Measurements from ENCODE around the gene LPIN2. TPM values are rescaled to one million over a fixed set of nuclear protein-coding genes. Genes with fewer than 3 reads are reported as not detected.
A peak's percentile ranks its signal among the peaks of the same experiment; 100 is the strongest.

Gene LPIN2
- total and polyA plus RNA-seq, 2 of the 4 experiments (the other 2 are of a cell fraction), result 16.2 to 21.9 TPM

- peak overlapping the region; percentile 69; the same call in 1 of the 2 replicates for H3K4me2 ChIP-seq (ENCODE audit: low read depth, low read length)
- H3K27ac ChIP-seq (ENCODE audit: insufficient read depth, low read length), result peak overlapping the region; percentile 27; the same call in 1 of the 2 replicates
- peak overlapping the region; percentile 38; the same call in 1 of the 2 replicates for H4K5ac ChIP-seq (ENCODE audit: low read depth, low read length)
- no peak overlapping the region for H3K14ac ChIP-seq (replicated peaks; ENCODE audit: low read depth, low read length)
- no peak overlapping the region for H2AFZ ChIP-seq (replicated peaks; ENCODE audit: low read length, poor library complexity)
- no peak overlapping the region for H2AK5ac ChIP-seq (ENCODE audit: low read depth, low read length)
- ChIA-PET CTCF (interaction anchor here (0.7 to 1.9 kb wide), 7 partner anchors 9 to 65 kb away, joined by 3 to 8 read pairs (median 4); no protein-coding TSS in a partner anchor), POLR2A (ENCODE audit: unreplicated experiment) (interaction anchor here (0.6 kb wide), 1 partner anchor 36 kb away, joined by 3 read pairs; no protein-coding TSS in a partner anchor)
- no peak overlapping the region for H3K9ac ChIP-seq (ENCODE audit: low read depth, low read length)
- H3K4ac ChIP-seq (ENCODE audit: low read depth, low read length), result no peak overlapping the region
- H2BK120ac ChIP-seq (ENCODE audit: low read depth, low read length), result 0 out of 2 replicates have a peak overlapping the region, but pooled peaks have one; percentile 16
- no peak overlapping the region for H3K23ac ChIP-seq (ENCODE audit: low read depth, low read length)
- H4K91ac ChIP-seq (ENCODE audit: insufficient read depth, low read depth, low read length), result no peak overlapping the region
- no peak overlapping the region for H2BK15ac ChIP-seq (ENCODE audit: low read depth, low read length)
- peaks cover 25 to 64% of the 10 kb centered on the region in 2 experiments for H3K79me1 ChIP-seq (ENCODE audit: low read depth in 1 of 2, low read length in 2 of 2)
- intact Hi-C loops (cut with micrococcal nuclease), result loop anchor here (5.0 kb wide), 3 partner anchors 53 to 262 kb away; partner anchors contain the start of gene MYL12A
- peak overlapping the region; percentile 70; the same call in 1 of the 2 replicates for H3K18ac ChIP-seq (ENCODE audit: low read depth, low read length)
- no peak overlapping the region for H4K8ac ChIP-seq (ENCODE audit: low read depth in 2 of 2, low read length in 2 of 2)
- no peak for ATAC-seq (ENCODE audit: low read depth)
- no peak overlapping the region for H3K56ac ChIP-seq (ENCODE audit: extremely low read depth, insufficient read depth, low read length)
- no TSS peak for BruUV-seq (replicated peaks)
- peaks cover 7% of the 10 kb centered on the region; the same call in 1 of the 2 replicates for H4K20me1 ChIP-seq (ENCODE audit: insufficient read depth, low read length)
- H2BK5ac ChIP-seq (ENCODE audit: low read depth, low read length, poor library complexity, severe bottlenecking), result peak overlapping the region; percentile 80
- WGBS, 2 experiments (ENCODE audit: extremely low coverage in 2 of 2, insufficient read length in 1 of 2), result no CpG with 5 or more reads among the region's 2 CpGs
- H3K4me3 ChIP-seq (ENCODE audit: insufficient read depth, low read depth, low read length), result no peak overlapping the region
- TF ChIP-seq USF2 (IDR thresholded peaks at IDR 0.05; ENCODE audit: low read depth, low read length) (no peak), RFX5 (IDR thresholded peaks at IDR 0.05; ENCODE audit: low read depth, low read length) (no peak), RCOR1 (IDR thresholded peaks at IDR 0.05; ENCODE audit: insufficient replicate concordance, low read length) (no peak), SMC3 (IDR thresholded peaks at IDR 0.05; ENCODE audit: low read depth, low read length) (0 out of 2 replicates have a peak, but pooled peaks have one; percentile 14), RAD21 (IDR thresholded peaks at IDR 0.05; ENCODE audit: low read length) (peak; percentile 48), CTCF (conservative IDR thresholded peaks at IDR 0.05; ENCODE audit: low read depth, low read length) (peak; percentile 51), CHD1 (IDR thresholded peaks at IDR 0.05; ENCODE audit: low read depth, low read length) (no peak)
- no peak overlapping the region for H2AK9ac ChIP-seq (replicated peaks; ENCODE audit: low read depth, low read length, poor library complexity)
- H3K9me1 ChIP-seq (ENCODE audit: insufficient read depth, low read length), result peaks cover 18% of the 10 kb centered on the region
- no peaks in the 10 kb centered on the region for H3K36me3 ChIP-seq (ENCODE audit: control insufficient read depth, insufficient read depth, low read length)
- dilution Hi-C loops (cut with HindIII; ENCODE audit: low sequenced_read_pairs, unreplicated experiment), result no loop called here
- peak; percentile 54 for DNase-seq
- in situ Hi-C loops (cut with MboI; ENCODE audit: low sequenced_read_pairs), result loop anchor here (25.0 kb wide), 1 partner anchor 627 kb away; no protein-coding TSS in a partner anchor
- no peak overlapping the region for H2BK20ac ChIP-seq (ENCODE audit: low read depth, low read length)
- H3K27me3 ChIP-seq (ENCODE audit: control insufficient read depth, insufficient read depth, low read length), result no peaks in the 10 kb centered on the region
- H3K4me1 ChIP-seq (ENCODE audit: control insufficient read depth, insufficient read depth, low read length), result peaks cover 30% of the 10 kb centered on the region
- no peaks in the 10 kb centered on the region for H3K9me3 ChIP-seq (ENCODE audit: control insufficient read depth, insufficient read depth, low read length)
These were observed 27.3 kb downstream of the LPIN2 start for GRCh38 chr18:2985628-2986027.

Measured in IMR-90 (cell line).